GM21526 (cell line): Measurements from ENCODE around the gene OR52E1.

Source experiments
- ATAC-seq: cut with Tn5 transposase; IDR thresholded peaks from one replicate; pipeline ENCODE4 v1.9.1; 2021; ENCODE audit warnings: moderate library complexity; ENCODE audit not compliant: unreplicated experiment, low FRiP score

OR52E1 gene

DNA sequence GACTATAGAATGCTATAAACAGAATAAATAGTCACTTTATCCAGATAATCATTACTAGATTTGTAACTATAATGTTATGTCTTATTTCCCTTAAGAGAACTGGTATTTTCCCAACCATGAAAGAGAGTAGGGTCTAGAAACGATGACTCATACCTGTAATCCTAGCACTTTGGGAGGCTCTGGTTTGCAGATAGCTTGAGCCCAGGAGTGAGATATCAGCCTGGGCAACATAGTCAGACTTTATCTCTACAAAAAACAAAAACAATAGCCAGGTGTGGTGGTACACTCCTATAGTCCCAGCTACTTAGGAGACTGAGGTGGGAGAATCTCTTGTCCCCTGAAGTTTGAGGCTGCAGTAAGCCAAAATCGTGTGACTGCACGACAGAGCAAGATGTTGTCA is 37.9 kb downstream of the OR52E1 start:
- ATAC-seq, result no peak

DNA sequence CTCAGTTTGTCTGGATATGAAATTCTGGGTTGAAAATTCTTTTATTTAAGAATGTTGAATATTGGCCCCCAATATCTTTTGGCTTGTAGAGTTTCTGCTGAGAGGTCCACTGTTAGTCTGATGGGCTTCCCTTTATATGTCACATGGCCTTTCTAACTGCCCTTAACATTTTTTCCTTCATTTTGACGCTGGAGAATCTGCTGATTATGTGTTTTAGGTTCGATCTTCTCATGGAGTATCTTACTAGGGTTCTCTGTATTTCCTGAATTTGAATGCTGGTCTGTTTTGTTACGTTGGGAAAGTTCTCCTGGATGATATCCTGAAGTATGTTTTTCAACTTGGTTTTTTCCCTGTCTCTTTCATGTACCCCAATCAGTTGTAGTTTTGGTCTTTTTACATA is 46.0 kb downstream of the OR52E1 start:
- ATAC-seq, result no peak

DNA sequence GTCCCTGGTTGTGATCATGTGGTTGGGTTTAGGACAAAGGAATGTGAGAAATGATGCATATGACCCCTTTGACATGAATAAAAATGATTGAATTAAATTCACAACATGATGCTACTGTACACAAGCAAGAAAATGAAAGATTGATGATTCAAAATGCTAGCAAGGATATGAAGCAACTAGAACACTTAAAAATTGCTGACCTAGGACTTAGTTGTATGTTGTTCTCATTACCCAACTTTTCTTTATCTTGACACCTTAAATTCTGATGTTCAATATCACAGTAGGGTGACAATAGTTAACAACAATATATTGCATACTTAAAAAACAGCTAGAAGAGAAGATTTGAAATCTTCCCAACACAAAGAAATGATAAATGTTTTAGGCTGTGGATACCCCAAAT is 48.2 kb downstream of the OR52E1 start:
- no peak for ATAC-seq

DNA sequence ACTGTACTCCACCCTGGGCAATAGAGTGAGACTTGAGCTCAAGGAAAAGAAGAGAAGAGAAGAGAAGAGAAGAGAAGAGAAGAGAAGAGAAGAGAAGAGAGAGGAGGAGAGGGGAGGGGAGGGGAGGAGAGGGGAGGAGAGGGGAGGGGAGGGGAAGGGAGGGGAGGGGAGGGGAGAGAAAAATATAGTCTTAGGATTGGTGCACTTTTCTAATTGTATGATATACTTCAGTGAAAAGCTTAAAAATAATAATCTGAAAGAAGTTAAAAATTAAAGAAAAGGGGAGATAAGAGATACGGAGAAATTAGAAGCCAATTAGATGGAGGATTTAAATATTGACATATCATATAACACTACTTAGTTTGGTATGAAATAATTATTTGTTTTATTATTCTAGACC is 49.5 kb downstream of the OR52E1 start:
- no peak for ATAC-seq
